Stimulated activated CD8-positive, alpha-beta memory T cell treated with anti-CD3 and anti-CD28 coated beads, Interleukin-4, amount 100 ng/mL, for 48 hours (primary cell): ENCODE results near the gene PPP1R3C.

ENCODE experiments used
- DNase-seq: peaks from one replicate; pipeline ENCODE4 v3.0.0-alpha.2; 2020

The PPP1R3C gene

DNA sequence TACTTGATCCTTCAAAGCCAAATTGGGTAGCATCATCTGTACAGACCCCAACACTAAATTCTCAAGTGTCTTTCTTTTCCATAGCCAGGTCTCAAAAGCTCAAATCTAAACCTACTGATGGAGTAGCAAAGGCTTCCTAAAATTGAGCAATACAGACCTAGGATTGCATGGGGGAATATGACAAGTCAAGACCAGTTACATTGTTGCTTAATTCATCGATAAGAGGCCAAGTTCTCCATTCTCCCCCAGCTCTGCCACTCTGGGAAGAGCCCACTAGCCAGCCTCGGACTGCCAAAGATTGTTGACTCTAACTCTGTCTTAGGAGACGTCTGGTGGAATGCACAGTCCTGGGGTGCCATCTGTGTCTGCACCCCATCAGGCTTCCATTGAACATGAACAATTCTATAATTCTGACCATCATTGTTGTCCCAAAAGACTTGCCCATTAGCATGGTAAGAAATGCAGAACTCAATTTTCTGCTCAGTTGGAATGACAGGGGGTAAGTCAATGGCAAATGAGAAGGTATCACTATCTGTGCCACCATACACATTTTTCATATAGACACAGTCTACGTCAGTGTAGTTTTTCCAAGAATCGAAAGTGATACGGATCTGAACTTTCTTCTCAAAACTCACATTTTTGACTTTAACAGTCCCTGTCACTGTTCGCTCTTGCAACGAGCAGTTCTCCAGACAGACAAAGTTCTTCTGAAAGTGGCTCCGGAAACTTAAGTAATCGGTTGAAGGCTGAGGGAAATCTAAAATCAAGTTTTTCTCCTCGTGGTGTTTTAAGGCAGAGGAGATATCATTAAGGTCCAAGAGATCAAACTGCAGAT, 2.9 kb downstream of the PPP1R3C start:
- DNase-seq, result no peak

DNA sequence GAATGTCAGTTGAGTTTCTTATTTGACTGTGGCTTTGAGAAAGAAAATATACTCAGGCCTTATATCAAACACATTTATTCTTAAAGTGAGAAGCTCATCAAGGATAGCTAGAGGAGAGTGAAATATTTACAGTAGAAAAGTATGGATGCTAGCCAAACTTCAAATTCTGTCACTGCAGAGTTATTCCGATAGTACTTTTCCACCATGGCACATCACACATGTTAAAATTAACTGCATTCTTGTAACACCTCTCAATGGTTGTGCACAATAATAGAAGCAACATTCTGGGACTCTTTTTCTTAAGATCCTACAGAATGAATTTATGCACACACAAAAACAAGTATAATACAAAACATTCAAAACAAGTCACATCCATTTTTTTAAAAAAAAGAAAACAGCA, 4.5 kb downstream of the PPP1R3C start:
- no peak for DNase-seq

DNA sequence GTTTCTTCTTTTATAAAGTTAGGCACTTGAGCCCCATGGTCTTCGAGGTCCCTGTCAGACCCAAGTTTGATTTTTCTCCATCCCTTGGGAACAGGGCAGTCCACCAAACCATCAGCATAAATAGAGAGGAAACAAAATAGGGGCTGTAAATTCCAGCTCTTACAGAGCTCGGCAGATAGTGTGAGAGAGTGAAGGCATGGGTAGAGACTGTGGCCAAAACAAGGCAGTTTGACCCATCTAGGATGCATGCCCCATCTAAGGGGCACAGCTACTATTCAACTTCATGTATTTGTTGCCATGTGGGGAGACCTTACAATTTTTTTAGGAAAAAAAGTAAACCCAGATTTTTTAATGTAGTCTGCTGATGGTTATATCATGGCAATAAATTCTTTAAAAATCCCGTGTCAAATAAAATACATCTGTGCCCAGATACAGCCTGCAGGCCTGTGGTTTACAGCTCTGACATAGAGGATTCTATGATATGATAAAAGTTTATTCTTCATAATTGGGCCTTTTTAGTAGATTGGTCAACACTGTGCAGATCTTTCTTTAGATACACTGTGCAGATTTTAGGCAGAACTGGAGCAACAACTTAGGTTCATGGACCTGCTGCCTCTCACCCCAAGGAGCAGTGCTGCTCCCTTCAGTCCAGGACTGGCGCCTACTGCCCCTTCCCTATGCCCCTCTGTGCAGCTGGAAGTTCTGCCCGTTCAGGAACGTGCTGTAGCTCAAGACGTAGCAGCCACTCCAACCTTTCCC, 5.3 kb downstream of the PPP1R3C start:
- no peak for DNase-seq

DNA sequence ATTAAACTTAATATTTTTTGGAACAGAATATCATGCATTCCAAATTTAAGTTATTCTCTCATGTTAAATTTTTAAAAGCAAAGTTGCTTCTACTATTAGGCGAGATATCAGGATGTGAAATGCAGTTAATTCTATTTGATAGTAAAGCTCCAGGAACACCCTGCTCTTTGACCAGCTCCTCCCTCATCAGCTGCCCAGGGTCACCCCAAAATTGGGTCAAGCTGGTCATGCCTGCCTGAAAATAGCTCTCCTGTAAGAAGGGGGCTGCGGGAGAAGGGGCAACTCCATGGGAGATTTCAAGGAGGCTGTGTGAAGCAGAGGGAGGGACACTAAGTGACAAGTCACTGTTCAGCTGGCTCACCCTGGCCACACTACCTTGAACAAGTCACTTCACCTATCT, 5.9 kb downstream of the PPP1R3C start:
- DNase-seq, result no peak

DNA sequence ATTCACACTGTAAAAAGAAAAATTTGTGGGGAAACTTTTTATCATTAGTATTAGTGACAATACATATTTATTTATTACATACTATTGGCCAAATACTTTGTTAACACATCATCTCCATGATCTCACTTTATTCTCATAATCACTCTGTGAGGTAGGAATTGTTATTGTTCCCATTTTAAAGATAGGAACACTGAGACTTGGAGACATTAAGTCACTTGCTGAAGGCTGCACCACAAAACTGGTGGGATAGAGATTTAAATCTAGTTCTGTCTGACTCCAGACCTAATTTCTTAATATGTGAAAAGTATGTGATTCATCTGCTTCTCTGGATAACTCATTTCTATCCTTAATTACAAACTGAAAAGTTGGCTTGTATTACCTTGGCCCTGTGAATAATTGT, 8.2 kb downstream of the PPP1R3C start:
- no peak for DNase-seq

DNA sequence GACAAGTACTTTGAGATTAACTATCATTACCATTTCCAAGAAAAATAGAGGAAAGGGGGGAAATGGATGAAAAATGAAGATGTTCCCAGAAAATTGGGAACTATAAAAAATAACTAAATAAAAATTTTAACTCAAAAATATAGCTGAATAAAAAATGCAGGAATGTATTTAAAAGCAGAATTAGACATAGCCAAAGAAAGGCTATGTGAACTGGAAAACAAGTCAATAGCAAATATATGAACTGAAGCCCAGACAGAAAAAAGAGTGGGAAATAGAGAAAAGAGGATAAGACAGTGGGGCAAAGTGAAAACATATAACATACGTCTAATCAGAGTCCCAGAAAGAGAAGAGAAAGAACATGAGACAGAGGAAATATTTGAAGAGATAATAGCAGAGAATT, 10.3 kb downstream of the PPP1R3C start:
- no peak for DNase-seq

DNA sequence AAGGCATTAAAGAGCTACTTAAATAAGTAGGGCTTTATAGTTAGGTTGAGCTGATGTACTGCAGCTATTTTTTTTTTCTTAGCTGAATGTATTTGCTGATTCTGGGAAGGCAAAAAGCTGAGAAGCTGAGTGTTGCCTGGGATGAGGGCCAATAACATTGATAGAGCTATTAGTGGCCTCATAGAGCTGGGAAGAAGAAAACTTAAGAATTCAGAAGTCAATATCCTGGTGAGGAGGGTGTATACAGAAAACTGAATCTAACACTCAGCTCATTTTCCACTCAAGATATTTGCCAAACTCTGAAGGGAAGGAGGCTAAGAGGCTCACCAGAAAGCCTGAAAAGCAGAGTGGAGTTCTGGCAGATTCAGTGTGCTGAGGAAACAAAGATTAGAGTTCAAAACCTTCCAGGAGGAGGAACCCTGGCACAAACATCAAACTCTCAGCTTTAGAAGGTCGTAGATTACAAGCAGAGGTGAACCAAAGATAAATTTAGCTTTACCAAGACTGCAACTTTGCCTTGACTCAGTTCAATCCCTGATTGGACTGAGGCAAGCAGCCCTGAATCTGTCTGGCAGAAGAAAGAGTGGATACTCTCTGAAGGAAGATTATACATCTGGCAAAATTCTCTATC, 11.3 kb downstream of the PPP1R3C start:
- no peak for DNase-seq

DNA sequence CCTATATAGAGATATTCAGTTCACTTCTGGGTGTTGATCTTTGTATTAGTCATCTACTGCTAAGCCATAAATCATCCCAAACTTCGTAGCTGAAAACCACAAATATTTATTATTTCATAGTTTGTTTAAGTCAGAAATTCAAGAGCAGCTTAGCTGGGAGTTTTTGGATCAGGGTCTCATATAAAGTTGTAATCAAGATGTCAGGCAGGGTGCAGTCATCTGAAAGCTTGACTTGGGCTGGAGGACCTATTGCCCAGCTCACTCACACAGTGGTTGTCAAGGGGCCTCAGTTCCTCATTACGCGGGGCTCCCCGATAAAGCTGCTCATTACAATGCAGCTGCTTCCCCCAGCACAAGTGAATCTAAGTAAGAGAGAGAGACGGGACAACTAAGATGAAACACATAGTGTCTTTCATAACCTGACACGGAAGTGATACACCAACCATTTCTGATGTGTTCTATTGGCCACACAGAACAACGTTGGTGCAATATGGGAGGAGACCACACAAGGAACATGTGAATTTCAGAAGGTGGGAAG, 15.7 kb downstream of the PPP1R3C start:
- DNase-seq, result no peak

DNA sequence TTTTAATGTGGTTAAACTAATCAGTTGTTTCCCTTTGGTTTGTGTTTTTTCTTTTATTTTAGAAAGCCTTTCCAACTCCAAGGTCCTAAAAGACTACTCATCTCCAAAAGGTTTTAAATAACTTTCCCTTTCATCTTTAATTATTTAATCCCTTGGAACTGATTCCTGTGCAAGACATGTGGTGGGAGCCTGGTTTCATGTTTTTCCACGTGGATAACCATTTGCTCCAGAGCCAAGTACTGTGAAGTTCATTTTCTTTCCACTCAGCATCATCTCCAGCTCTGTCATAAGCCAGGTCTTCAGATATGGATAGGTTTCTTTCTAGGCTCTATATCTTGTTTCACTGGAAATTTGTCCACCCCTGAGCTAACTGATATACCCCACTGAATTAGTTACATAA, 16.7 kb downstream of the PPP1R3C start:
- DNase-seq, result no peak

DNA sequence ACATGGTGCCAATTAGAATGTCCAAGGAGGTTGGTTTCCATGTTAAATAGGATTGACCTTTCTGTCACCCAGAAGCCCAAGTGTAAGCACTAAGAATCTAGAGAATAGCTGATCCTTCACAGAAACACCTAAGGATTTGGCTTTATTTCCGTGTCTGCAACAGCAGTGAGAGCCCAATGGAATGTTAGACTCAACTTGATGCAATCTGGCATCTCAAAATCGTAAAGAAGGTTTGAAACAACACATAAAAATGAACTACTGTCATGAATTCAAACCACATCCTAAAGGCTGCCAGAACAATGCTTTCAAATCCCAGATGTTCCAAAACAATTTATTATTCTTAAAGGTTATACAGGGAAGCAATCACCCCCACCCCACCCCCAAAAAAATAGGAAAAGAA, 18.6 kb downstream of the PPP1R3C start:
- DNase-seq, result no peak

DNA sequence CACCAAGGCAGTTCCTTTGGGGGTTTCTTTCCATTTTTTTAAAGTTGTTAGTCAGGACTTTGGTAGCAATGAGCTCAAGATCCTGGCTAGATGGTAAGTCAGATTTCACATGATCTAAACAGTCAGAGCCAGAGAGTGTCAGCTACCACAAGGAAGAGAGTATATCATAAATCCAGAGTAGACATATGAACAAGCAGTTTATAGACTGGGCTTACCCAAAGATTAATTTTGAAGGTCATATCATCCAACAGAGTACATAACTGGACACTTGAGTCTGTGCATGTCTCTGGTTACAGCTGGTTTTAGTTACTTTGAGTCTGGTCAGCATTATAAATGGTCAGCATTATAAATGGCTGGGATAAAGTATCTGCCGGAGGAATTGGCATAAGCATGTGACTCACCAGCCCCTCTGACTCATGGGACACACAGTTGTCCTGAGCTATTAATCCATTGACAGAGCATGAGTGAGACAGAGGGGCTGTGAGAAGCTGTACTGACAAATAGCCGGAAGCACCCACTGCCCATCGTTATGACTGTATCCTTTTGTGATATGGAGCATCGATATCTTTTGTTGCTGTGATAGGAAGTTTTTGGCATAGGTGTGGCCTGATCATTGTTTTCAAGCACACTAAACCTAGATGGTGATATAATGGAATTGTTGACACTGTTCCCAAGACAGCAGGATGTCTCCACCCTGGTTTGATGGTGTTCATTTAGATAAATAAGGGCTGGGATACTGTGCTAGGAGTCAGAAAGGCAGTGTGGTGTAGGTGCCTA, 19.3 kb downstream of the PPP1R3C start:
- DNase-seq, result no peak

DNA sequence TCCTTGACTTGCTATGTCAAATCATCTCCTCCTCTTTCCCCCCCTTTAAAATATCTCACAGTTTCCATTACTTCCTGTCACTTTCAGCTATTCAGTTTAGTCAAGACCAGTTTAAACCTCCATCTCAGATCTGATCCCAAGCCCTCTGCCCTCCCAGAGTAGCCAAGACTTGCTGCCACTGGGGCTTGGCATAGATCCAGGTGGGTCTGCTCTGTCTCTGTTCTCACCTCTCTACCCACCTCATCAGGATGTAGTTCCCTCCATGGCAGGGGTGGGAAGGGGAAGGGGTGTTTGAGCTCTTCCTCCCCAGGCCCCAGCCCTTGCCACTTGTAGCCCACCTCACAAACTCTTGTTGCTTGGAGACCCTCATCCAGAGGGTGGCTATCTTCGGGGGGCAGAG, 22.0 kb downstream of the PPP1R3C start:
- no peak for DNase-seq

DNA sequence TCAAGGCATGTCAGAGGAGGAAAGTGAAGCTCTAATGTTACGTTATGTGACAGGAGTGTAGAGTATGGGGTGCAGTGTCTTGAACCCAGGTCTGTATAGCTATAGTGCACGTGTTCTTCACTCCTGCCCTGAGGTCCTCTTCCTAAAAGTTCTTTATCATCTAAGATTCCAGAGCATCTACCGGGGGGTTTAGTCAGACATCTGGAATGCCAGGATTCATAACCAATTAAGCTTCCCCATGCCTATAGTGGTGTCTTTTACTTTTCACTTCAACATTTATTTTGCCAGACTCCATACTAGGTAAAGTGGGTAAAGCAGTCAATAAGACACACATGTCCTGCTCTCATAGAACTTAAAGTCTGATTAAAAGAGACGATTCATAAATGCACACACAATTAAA, 22.4 kb downstream of the PPP1R3C start:
- no peak for DNase-seq

DNA sequence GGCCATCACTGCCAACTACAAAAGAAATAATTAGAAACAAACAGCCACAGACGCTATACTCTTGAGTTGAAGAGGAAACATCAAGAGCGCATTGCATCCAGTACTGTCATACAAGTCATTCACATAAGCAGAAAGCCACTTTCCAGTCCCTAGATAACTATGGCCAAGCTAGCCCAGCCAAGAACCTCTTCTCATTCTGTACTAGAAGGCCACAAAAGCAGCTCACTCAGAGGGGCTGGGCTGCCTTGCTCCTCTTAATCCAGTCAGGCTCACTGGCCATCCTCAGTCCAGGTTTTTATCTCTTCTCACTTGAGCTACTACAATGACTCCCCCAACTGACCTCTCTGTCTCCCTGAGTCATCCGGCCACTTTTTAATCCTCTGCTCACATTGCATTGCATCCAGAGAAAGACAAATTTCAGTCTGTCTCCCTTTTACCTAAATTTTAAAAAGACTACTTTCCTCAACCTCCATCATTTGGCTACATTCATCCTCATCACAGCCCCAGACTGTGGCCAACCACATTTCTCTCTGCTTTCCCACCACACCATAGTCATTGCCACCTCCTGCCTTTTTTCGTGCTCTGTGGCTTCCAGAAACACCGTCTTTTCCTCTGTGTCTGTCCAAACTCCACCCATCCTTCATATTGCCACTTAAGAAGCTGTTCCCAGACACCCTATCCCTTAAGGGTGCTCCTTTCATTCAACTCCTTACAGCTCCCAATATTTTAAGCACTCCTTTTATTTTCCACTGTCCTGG, 25.0 kb downstream of the PPP1R3C start:
- DNase-seq, result no peak

DNA sequence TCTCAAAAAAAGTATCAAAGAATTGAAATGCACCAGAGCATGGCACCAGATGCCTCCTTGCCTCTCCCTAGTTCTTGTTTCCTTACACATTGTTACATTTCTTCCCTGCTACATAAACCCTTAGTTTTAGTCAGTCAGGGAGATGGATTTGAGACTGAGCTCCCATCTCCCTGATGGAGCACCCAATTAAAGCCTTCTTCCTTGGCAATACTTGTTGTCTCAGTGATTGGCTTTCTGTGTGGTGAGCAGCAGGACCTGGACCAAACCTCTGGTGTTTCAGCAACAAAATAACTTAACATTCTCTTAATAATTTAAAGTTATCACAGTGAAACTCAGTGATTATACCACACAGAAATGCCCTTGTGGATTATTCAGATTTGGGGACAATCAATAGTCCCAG, 26.9 kb downstream of the PPP1R3C start:
- DNase-seq, result no peak

DNA sequence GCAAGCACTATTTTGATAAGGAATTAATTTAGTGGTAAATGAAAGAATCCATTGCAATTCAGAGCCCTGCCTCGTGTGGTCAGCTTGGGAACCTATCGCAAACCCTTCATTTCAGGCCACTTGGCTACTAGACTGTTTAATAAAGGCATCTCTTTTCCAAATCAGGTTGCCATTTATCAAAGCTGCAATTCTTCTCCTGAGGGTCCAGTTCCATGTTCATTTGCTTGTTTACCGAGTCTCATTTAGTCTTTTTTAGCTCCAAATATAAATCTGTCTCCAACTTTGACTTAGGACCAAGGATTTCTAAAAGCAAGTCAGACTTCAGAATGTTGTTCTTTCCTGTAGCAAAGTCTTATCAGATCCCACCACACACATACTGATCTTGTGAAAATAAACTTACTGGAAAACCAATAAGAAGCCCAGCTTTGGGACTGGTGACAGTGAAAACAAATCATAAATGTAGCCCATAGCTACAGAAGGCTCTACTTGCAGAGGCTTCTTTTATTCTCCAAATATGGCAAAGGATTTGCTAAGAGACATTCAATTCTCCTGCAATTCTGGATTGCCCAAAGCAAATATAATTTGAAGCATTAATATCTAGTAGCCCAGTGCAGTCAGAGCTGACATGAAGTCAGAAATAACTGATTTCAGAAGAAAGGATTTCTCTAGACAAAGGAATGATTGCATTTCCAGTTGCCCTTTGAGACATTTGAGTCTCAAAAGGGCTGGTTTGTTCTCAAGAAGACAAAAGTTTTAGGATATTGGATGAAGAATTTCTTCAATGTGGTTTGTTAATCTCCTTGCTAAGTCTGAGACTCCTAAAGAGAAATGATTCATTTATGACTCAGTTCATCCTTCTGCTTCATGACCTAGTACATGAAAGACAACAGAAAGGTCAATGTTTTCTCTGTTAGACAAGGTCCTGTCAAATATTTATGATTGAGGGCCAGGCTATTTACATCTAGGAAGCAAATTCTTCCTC, 28.0 kb downstream of the PPP1R3C start:
- no peak for DNase-seq

DNA sequence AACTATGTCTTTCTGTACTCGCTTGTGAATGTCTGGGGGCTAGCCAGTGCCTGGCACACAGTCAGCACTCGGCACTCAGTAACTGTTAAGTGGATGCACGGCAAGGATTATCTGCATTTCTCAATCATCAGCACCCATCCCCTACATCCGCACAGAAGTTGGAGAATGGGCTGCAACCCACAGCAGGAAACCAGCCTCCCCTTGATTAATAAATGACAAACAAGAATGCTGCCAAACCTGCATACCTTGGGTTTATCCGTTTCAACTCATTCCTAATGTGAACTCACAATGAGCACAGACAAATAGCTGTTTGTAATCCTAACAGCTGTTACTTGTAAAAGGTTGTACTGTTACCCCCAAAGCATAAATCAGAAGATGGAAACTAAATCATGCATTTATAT, 28.9 kb downstream of the PPP1R3C start:
- no peak for DNase-seq

DNA sequence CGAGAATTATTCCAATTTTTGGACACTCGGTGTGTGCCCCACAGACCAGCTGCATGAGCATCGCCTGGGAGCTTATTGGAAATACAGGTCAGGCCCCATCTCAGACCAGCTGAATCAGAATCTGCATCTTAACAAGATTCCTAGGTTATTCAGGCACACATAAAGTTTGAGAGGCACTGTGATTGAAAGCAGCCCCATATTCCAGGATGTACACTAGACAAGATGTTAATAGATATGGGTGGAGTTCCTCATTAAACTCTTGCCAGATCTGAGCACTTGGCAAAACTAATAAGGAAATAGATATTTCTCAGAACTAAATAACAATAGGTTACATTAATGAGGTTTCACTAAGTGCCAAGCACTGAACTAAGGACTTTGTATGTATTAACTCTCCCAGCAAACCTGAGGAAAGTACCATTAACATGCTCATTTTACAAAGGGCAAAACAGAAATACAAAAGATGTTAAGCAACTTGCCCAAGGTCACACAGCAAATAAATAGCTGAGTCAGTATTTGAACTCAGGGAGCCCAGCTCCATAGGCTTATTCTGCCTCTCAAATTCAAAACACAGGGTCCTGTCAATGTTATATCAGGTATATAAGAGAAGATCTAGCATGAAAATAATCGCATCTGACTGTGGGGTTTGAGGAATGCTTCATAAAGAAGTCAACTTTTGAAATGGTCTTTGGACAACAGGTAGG, 29.9 kb downstream of the PPP1R3C start:
- DNase-seq, result no peak

DNA sequence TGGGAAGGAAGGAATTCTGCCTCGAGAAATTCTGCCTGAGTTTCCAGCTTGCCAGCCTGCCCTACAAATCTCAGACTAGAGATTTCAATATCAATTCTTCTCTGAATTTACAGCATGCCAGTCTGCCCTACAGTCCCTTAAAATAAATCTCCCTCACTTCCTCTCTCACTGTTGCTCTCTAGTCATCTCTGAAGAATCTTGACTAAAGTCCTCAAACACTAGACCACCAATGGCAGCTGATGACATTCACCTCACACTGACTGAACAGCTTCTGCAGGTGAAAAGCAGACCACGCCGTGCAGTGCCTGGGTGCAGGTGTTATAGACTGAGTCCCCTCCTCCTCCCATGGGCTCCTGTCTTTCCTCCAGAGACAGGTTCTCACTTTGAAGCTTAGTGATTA, 30.4 kb downstream of the PPP1R3C start:
- DNase-seq, result no peak

DNA sequence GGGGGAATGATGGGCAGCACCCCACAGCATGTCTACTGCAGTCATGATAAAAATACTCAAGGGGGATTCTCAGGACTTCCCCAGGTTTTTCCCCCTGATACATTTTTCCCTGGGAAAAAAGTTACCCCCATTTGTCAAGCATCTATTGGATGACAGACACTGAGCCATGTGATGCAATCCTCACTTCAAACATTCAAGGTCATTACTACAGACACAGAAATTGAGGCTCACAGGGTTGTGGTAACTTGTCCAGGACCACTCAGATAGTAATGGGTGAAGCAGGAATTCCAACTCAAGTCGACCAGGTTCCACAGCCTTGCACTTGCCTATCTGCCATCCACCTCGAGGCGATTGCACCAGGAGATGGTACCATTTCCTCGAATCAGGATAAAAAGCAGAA, 31.7 kb downstream of the PPP1R3C start:
- no peak for DNase-seq
